Measurements from ENCODE around the gene ITGB3. TPM values are rescaled to one million over a fixed set of nuclear protein-coding genes. Genes with fewer than 3 reads are reported as not detected.

Gene ITGB3
- total and polyA plus RNA-seq, 8 donors: 0.09 to 2.3 (median 0.71) TPM

DNA sequence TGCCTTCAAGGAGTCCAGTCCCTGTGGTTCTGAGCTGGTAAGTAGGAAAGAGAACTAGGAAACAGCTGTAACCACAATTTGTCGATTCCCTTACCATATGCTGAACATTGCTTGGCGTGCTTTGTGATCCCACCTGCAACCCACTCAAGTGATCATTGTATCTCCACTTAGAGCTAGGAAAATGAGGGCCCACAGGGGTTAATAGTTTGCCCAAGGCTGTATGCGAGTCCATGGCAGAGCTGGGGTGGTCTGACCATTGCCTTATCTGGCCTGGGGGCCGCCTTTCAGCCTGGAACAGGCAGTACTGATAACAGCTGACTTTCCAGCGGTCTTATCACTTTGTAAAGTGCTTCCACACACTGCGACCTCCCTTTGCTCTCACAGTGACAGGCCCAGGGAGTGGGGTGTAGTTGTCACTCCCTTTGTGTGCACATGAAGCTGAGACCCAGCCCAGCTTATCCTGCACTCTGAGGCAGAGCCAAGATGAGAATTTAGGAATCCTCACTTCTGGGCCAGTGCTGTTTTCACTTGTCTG is 34.7 kb upstream of the ITGB3 start:
- no peak for FAIRE-seq
- ATAC-seq: no peak
- TF ChIP-seq, protein P1, sequence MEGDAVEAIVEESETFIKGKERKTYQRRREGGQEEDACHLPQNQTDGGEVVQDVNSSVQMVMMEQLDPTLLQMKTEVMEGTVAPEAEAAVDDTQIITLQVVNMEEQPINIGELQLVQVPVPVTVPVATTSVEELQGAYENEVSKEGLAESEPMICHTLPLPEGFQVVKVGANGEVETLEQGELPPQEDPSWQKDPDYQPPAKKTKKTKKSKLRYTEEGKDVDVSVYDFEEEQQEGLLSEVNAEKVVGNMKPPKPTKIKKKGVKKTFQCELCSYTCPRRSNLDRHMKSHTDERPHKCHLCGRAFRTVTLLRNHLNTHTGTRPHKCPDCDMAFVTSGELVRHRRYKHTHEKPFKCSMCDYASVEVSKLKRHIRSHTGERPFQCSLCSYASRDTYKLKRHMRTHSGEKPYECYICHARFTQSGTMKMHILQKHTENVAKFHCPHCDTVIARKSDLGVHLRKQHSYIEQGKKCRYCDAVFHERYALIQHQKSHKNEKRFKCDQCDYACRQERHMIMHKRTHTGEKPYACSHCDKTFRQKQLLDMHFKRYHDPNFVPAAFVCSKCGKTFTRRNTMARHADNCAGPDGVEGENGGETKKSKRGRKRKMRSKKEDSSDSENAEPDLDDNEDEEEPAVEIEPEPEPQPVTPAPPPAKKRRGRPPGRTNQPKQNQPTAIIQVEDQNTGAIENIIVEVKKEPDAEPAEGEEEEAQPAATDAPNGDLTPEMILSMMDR (IDR thresholded peaks at IDR 0.05): no peak
- Histone ChIP-seq H3K4me1 (no peaks in the 10 kb centered on the region), H3K27me3 (no peaks in the 10 kb centered on the region), H3K4me3 (no peak overlapping the region), H3K27ac (no peak overlapping the region), H3K36me3 (no peaks in the 10 kb centered on the region), H3K9me3 (no peaks in the 10 kb centered on the region)
- intact Hi-C loops (cut with DNase I): no loop called here
- DNase-seq: no peak
- WGBS, 2 donors: 57 to 64% methylated on average over 6 of the region's 6 CpGs

DNA sequence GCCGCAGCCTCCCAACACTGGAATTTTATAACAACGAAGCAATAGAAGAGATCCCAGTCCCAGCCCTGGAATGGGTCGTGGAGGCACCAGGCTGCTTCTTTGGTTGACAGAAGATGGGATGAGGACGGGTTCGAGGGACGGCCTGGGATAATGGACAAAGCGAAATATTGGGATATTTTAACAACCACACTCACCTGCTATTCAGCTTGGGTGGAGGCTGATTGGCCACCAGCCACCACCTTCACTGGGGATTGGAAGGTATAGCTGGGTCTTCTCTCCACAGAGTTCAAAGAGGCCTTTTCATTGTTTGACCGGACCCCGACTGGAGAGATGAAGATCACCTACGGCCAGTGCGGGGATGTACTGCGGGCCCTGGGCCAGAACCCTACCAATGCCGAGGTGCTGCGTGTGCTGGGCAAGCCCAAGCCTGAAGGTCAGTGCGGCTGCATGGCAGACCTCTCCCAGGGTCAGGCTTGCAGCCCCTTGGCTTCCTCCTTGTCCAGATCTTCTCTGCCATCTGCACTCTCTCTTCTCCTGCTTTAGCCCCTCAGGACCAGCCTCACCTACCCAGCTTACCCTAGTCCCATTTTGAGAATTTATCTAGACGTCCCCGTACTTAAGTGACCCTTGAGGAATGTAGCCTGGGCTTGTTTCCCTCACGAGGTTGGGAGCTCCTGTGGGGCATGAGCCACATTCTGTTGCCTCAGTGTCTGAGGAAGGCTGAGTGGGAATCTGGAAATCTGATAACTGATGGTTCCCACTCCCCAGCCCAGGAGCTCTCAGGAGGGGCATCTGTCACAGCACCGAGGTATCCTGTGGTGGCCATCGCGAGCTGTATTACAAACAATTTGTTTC is 33.8 kb upstream of the ITGB3 start:
- FAIRE-seq (no peak), ATAC-seq (no peak), DNase-seq (no peak)
- Histone ChIP-seq H3K27ac (no peak overlapping the region), H3K9me3 (no peaks in the 10 kb centered on the region), H3K36me3 (no peaks in the 10 kb centered on the region), H3K27me3 (no peaks in the 10 kb centered on the region), H3K4me3 (no peak overlapping the region), H3K4me1 (peaks cover 0 to 4% (median 0%) of the 10 kb centered on the region in 3 donors)
- 81 to 85% methylated on average over 21 of the region's 21 CpGs for WGBS, 2 donors
- intact Hi-C loops (cut with DNase I): no loop called here
- TF ChIP-seq, protein P1 (IDR thresholded peaks at IDR 0.05): no peak

DNA sequence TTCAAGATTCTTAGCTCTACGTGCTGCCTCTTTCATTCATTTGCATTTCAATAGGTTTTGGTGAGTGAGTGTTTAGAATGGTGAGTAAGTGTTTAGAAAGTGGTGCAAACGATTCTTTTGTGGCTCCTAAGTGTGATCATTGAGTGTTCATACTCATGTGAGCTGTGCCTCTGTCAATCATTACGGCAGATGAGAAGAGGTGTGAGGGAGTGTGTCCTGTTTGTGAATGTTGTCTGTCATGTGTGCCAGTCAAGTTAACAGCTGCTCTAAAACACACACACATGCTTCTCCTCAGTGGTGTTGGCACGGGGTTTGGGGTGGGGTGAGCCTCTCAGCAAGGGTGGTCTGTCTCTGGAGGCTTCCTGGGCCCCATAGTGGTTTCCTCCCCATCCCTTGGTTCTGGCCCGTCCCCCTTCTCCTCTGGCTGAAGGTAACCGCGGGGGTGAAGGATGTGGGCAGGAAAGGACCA is 33.1 kb upstream of the ITGB3 start:
- Histone ChIP-seq H3K9me3 (no peaks in the 10 kb centered on the region), H3K27me3 (no peaks in the 10 kb centered on the region), H3K27ac (no peak overlapping the region), H3K4me3 (no peak overlapping the region), H3K4me1 (peaks cover 0 to 11% (median 2%) of the 10 kb centered on the region in 3 donors), H3K36me3 (no peaks in the 10 kb centered on the region)
- intact Hi-C loops (cut with DNase I): no loop called here
- DNase-seq (no peak), FAIRE-seq (no peak), ATAC-seq (no peak)
- TF ChIP-seq, protein P1 (IDR thresholded peaks at IDR 0.05): no peak
- WGBS, 2 donors: 70 to 74% methylated on average over 7 of the region's 7 CpGs

DNA sequence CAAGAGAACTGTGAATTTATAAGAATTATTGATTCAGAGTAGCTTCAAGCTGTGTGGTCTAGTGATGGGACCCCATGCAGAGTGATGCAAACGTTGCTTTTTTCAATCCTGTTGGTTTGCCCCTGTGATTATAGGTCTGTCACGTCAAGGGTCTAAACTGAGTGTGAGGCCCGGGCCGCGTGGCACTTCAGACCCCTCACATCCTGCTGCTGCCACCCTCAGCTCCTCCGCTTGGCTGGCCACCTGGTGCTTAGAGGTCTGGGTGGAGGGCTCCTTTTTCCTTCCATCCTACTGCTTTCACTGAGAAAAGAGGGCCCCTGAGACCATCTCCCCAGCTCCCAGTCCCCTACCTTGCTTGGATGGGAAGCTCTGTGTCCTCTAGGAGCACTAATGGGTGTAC is 32.5 kb upstream of the ITGB3 start:
- no peak for ATAC-seq
- TF ChIP-seq, protein P1 (IDR thresholded peaks at IDR 0.05): no peak
- Histone ChIP-seq H3K36me3 (no peaks in the 10 kb centered on the region), H3K27me3 (no peaks in the 10 kb centered on the region), H3K9me3 (no peaks in the 10 kb centered on the region), H3K4me3 (no peak overlapping the region), H3K27ac (no peak overlapping the region), H3K4me1 (peaks cover 0 to 17% (median 5%) of the 10 kb centered on the region in 3 donors)
- no peak for FAIRE-seq
- DNase-seq: no peak
- WGBS, 2 donors: 78% methylated on average over 6 of the region's 6 CpGs
- intact Hi-C loops (cut with DNase I): no loop called here

DNA sequence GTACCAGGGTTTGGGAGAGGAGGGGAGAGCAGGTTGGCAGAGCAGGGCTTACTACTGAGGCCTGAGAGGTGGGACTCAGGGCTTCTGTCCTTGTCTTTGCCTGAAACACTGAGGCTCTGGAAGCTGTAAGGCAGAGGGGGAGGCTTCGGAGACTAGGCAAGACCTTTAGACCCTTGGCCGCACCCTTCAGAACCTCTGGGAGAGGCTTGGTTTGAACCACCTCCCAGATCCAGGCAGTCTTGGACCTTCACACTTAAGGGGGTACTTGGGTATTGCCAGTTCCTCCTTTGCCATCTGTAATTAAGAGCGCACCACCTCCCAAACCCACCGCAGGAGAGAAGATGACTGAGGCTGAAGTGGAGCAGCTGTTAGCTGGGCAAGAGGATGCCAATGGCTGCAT is 31.6 kb upstream of the ITGB3 start:
- 90 to 94% methylated on average over 4 of the region's 4 CpGs for WGBS, 2 donors
- H3K4me1 ChIP-seq: peaks cover 0 to 17% (median 5%) of the 10 kb centered on the region in 3 donors

More for the DNA sequence above, 31.6 kb upstream of the ITGB3 start:
- Histone ChIP-seq H3K27me3 (no peaks in the 10 kb centered on the region), H3K36me3 (no peaks in the 10 kb centered on the region), H3K27ac (no peak overlapping the region), H3K9me3 (no peaks in the 10 kb centered on the region), H3K4me3 (no peak overlapping the region)
- FAIRE-seq (no peak), ATAC-seq (no peak), DNase-seq (no peak)
- TF ChIP-seq, protein P1 (IDR thresholded peaks at IDR 0.05): no peak
- intact Hi-C loops (cut with DNase I): no loop called here
